NOMO-1 (cell line): ENCODE data around the gene FGF14.

Source experiments
- DNase-seq, 2 experiments: peaks; one replicate each; lab custom pipeline; 2025; ENCODE audit not compliant: unreplicated experiment in 2 of 2; lab: John Stamatoyannopoulos, UW

The FGF14 gene

GRCh38 chr13:102002287-102002686 lies 399.6 kb downstream of the FGF14 start:
- no peak for DNase-seq

- no peak for DNase-seq
These were observed 401.1 kb downstream of the FGF14 start for GRCh38 chr13:102000764-102001163.

- no peak for DNase-seq
These were observed 403.7 kb downstream of the FGF14 start for GRCh38 chr13:101998129-101998528.

GRCh38 chr13:101996954-101997353 lies 404.9 kb downstream of the FGF14 start:
- DNase-seq: no peak

GRCh38 chr13:101989798-101990350 lies 412.0 kb downstream of the FGF14 start:
- no peak for DNase-seq

GRCh38 chr13:101988140-101988539 lies 413.7 kb downstream of the FGF14 start:
- DNase-seq: no peak

GRCh38 chr13:101986316-101986715 lies 415.5 kb downstream of the FGF14 start:
- DNase-seq: no peak

- no peak for DNase-seq
These were observed 416.5 kb downstream of the FGF14 start for GRCh38 chr13:101985321-101985720.

GRCh38 chr13:101982903-101983302 lies 418.9 kb downstream of the FGF14 start:
- no peak for DNase-seq

- no peak for DNase-seq
These were observed 422.0 kb downstream of the FGF14 start for GRCh38 chr13:101979825-101980224.

- no peak for DNase-seq
These were observed 423.1 kb downstream of the FGF14 start for GRCh38 chr13:101978552-101979315.

GRCh38 chr13:101977475-101977874 lies 424.4 kb downstream of the FGF14 start:
- no peak for DNase-seq

- no peak for DNase-seq
These were observed 429.7 kb downstream of the FGF14 start for GRCh38 chr13:101972191-101972590.

- no peak for DNase-seq
These were observed 431.5 kb downstream of the FGF14 start for GRCh38 chr13:101970341-101970740.

- DNase-seq: no peak
These were observed 434.1 kb downstream of the FGF14 start for GRCh38 chr13:101967781-101968180.

GRCh38 chr13:101967216-101967615 lies 434.6 kb downstream of the FGF14 start:
- DNase-seq: no peak

GRCh38 chr13:101965096-101965495 lies 436.8 kb downstream of the FGF14 start:
- no peak for DNase-seq

- no peak for DNase-seq
These were observed 442.8 kb downstream of the FGF14 start for GRCh38 chr13:101959016-101959415.

- no peak for DNase-seq
These were observed 446.1 kb downstream of the FGF14 start for GRCh38 chr13:101955764-101956163.

GRCh38 chr13:101951114-101951513 lies 450.7 kb downstream of the FGF14 start:
- no peak for DNase-seq

GRCh38 chr13:101949681-101950080 lies 452.2 kb downstream of the FGF14 start:
- no peak for DNase-seq

GRCh38 chr13:101946401-101946800 lies 455.4 kb downstream of the FGF14 start:
- DNase-seq: no peak

- no peak for DNase-seq
These were observed 456.4 kb downstream of the FGF14 start for GRCh38 chr13:101945435-101945834.
